ENCODE data around the gene CMTM6.
A peak's percentile ranks its signal among the peaks of the same experiment; 100 is the strongest.
"Not testable (repeated sequence)": the region's sequence is repeated elsewhere in the genome, so short reads cannot be mapped to it uniquely, and the experiment has no call there.

CMTM6 gene

GRCh38 chr3:32542807-32543206, 40.2 kb upstream of the CMTM6 start:
- TF ChIP-seq CTCF (conservative IDR thresholded peaks at IDR 0.05; ENCODE audit: control insufficient read depth, insufficient read depth, low read depth, low read length) = no peak
- no peak overlapping the region for H3K4me3 ChIP-seq (ENCODE audit: control insufficient read depth, low read depth, low read length)
- DNase-seq (ENCODE audit: low read depth) = peak; percentile 1

- TF ChIP-seq CTCF (conservative IDR thresholded peaks at IDR 0.05; ENCODE audit: control insufficient read depth, insufficient read depth, low read depth, low read length) = no peak
- no peak for DNase-seq (ENCODE audit: low read depth)
- H3K4me3 ChIP-seq (ENCODE audit: control insufficient read depth, low read depth, low read length) = no peak overlapping the region
Observed at GRCh38 chr3:32540899-32541298, 38.2 kb upstream of the CMTM6 start.

GRCh38 chr3:32532434-32532833, 29.8 kb upstream of the CMTM6 start:
- no peak overlapping the region for H3K4me3 ChIP-seq (ENCODE audit: control insufficient read depth, low read depth, low read length)
- TF ChIP-seq CTCF (conservative IDR thresholded peaks at IDR 0.05; ENCODE audit: control insufficient read depth, insufficient read depth, low read depth, low read length) = no peak
- no peak for DNase-seq (ENCODE audit: low read depth)

GRCh38 chr3:32531010-32531647, 28.5 kb upstream of the CMTM6 start:
- no peak for TF ChIP-seq CTCF (conservative IDR thresholded peaks at IDR 0.05; ENCODE audit: control insufficient read depth, insufficient read depth, low read depth, low read length)
- H3K4me3 ChIP-seq (ENCODE audit: control insufficient read depth, low read depth, low read length) = no peak overlapping the region

GRCh38 chr3:32525720-32526119, 23.1 kb upstream of the CMTM6 start:
- TF ChIP-seq CTCF (conservative IDR thresholded peaks at IDR 0.05; ENCODE audit: control insufficient read depth, insufficient read depth, low read depth, low read length) = no peak
- no peak overlapping the region for H3K4me3 ChIP-seq (ENCODE audit: control insufficient read depth, low read depth, low read length)
- no peak for DNase-seq (ENCODE audit: low read depth)

More at GRCh38 chr3:32531010-32531647, 28.5 kb upstream of the CMTM6 start:
- no peak for DNase-seq (ENCODE audit: low read depth)

- TF ChIP-seq CTCF (conservative IDR thresholded peaks at IDR 0.05; ENCODE audit: control insufficient read depth, insufficient read depth, low read depth, low read length) = no peak
- H3K4me3 ChIP-seq (ENCODE audit: control insufficient read depth, low read depth, low read length) = no peak overlapping the region
- no peak for DNase-seq (ENCODE audit: low read depth)
Observed at GRCh38 chr3:32522682-32523081, 20.0 kb upstream of the CMTM6 start.

- not testable (repeated sequence) for DNase-seq (ENCODE audit: low read depth); H3K4me3 ChIP-seq (ENCODE audit: control insufficient read depth, low read depth, low read length)
Observed at GRCh38 chr3:32518921-32519320, 16.3 kb upstream of the CMTM6 start.

- DNase-seq (ENCODE audit: low read depth); H3K4me3 ChIP-seq (ENCODE audit: control insufficient read depth, low read depth, low read length): not testable (repeated sequence)
Observed at GRCh38 chr3:32516751-32517150, 14.1 kb upstream of the CMTM6 start.
